ENCODE results near the gene QSER1.

DNA sequence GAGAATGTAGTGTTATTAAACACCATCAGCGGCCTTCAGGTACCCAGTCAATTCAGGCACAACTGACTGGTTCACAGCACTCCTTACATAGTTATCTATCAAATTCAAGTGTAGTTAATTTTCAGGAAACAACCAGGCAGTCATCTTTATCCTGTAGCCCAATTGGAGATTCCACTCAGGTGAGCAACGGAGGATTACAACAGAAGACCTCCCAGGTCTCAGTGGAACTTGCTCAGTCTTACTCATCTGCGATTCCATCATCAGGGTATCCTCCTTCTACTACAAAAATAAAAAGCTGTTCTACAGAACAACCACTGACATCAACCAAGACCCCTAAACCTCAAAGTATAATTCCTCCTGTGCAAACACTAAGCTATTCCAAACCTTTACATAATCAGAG lies 39.6 kb downstream of the QSER1 start:
- TF ChIP-seq SUZ12 (IDR thresholded peaks at IDR 0.05) (no peak), TARDBP (IDR thresholded peaks at IDR 0.05) (no peak), SP1 (IDR thresholded peaks at IDR 0.05) (no peak), FOXK2 (IDR thresholded peaks at IDR 0.05) (no peak), ZNF384 (IDR thresholded peaks at IDR 0.05) (no peak), FOXM1 (IDR thresholded peaks at IDR 0.05; ENCODE audit: borderline replicate concordance) (no peak), CTBP1 (IDR thresholded peaks at IDR 0.05; ENCODE audit: borderline replicate concordance) (no peak)

Measured in HEK293T (cell line).